Chondrocyte (in vitro differentiated cells): ENCODE measurements around the gene VDAC1. TPM values are rescaled to one million over a fixed set of nuclear protein-coding genes. Genes with fewer than 3 reads are reported as not detected.
A peak's percentile ranks its signal among the peaks of the same experiment; 100 is the strongest.

Experiments
- DNase-seq: peaks from one replicate; pipeline ENCODE4 v3.0.0; 2021; ENCODE audit warnings: mixed read lengths, low spot score
- H3K27ac Mint-ChIP-seq: one replicate; pipeline ENCODE4 v1.8.0; 2021; ENCODE audit warnings: mild to moderate bottlenecking, moderate library complexity, mixed read lengths; ENCODE audit not compliant: unreplicated experiment
- H3K27me3 Mint-ChIP-seq: 2 replicates; pipeline ENCODE4 v1.8.0; 2021; ENCODE audit warnings: low read depth, mixed read lengths
- H3K36me3 Mint-ChIP-seq: 2 replicates; pipeline ENCODE4 v1.8.0; 2021; ENCODE audit warnings: low read depth, mixed read lengths
- H3K4me1 Mint-ChIP-seq: 2 replicates; pipeline ENCODE4 v1.8.0; 2021; ENCODE audit warnings: low read depth, mild to moderate bottlenecking, mixed read lengths
- H3K4me3 Mint-ChIP-seq: one replicate; pipeline ENCODE4 v1.8.0; 2021; ENCODE audit warnings: mild to moderate bottlenecking, moderate library complexity, mixed read lengths; ENCODE audit not compliant: unreplicated experiment
- H3K9me3 Mint-ChIP-seq: 2 replicates; pipeline ENCODE4 v1.8.0; 2021; ENCODE audit warnings: low read depth, mixed read lengths
- CTCF ChIP-seq: fragments of 200-600 bp; sonication (generic); IDR thresholded peaks from 2 replicates; pipeline ENCODE4 v1.5.0; 2021; ENCODE audit warnings: antibody characterized with exemption, mild to moderate bottlenecking, moderate library complexity
- total RNA-seq: library from RNA; stranded (reverse); gene quantifications from 3 replicates; pipeline ENCODE4 v1.2.1, GENCODE V29; 2021

The VDAC1 gene
- total RNA-seq, 1 donor from 2014 or later: 138 TPM

DNA sequence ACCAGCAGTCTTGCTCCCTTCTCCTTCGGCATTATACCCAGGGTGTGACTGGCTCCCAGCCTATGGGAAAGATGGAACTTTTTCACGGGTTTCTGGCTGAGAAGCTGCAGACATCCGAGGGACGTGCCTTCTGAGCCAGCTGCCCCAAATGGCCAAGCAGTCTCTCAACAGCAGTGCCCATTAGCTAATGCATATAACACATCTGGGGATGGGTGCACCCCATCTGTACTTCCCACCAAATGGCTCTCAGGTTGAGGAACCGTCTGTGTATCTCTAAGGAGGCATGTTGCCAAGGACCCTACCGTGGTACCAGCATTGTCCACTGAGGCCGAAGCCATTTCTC is 61.3 kb downstream of the VDAC1 start:
- Mint-ChIP-seq H3K27me3 (no peaks in the 10 kb centered on the region), H3K4me1 (peaks cover 9% of the 10 kb centered on the region), H3K27ac (no peak overlapping the region), H3K4me3 (no peak overlapping the region), H3K36me3 (no peaks in the 10 kb centered on the region), H3K9me3 (no peaks in the 10 kb centered on the region)
- DNase-seq: no peak
- no peak for TF ChIP-seq CTCF

DNA sequence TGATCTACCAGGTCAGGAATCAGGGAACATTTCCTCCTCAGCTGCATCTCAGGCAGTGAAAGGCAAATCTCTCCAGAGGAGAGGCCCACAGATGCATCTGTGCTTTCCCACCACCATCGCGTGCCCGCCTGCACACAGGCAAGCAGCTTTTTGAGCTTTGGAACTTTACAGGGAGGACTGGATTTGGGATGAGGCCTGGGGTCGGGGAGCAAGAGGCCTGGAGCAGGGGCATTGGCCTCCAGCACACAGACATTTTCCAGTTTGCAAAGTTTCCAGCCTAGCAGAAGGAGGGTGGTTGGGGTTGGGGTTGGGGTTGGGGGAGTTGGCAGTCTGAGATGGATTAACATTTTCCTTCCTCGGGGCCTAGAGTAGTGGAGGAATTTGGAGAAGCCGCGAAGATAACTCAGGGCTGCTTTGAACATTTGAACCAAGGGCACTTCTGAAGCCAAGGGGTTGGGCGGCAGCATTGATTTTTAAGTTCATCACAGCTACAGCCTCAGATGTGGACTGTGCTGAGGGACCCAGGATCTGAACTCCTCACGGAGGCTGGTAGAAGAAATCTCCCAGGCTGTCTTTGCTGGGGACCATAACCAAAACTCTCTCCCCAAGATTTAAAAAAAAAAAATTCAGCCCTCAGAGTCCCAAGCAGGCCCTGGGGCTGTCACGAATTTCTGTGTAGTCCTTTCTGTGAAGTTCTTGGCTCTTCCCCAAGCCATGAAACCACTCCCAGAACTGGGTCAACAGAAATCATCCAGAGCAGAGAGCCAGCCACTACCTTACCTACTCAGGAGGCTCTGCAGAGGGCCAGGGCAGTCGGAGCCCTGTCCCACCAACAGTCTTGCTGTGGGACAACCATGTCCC is 61.9 kb downstream of the VDAC1 start:
- Mint-ChIP-seq H3K27me3 (no peaks in the 10 kb centered on the region), H3K27ac (peak overlapping the region; percentile 54), H3K36me3 (no peaks in the 10 kb centered on the region), H3K9me3 (no peaks in the 10 kb centered on the region), H3K4me3 (no peak overlapping the region), H3K4me1 (peaks cover 9% of the 10 kb centered on the region)
- no peak for TF ChIP-seq CTCF
- no peak for DNase-seq

DNA sequence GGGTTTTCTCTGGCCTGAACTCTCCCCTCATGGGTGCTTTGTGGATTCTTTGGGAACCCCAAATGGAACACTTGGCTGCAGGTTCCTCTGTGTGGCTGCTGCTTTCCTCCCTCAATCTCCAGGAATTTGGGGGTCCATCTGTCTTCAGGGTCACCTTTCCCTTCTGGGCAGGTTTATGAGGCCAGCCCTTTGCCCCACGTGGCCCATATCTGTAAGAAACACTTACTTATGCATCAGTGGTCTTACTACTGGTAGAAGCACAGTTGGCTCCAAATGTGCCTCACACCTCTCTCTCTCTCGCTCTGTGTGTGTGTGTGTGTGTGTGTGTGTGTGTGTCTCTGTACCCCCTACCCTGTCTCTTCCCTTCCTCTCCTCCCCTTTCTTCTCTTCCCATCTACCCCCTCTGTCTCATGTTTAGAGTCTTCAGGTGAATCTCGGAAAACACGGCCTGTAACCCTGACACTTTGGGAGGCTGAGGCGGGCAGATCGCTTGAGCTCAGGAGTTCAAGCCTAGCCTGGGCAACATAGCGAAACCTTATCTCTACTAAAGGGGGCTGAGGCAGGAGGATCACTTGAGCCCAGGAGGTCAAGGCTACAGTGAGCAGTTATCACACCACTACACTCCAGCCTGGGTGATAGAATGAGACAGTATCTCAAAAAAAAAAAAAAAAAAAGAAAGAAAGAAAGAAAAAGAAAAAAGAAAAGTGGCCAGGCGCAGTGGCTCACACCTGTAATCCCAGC is 63.1 kb downstream of the VDAC1 start:
- Mint-ChIP-seq H3K4me3 (no peak overlapping the region), H3K9me3 (no peaks in the 10 kb centered on the region), H3K27ac (no peak overlapping the region), H3K27me3 (no peaks in the 10 kb centered on the region), H3K4me1 (peaks cover 3% of the 10 kb centered on the region), H3K36me3 (no peaks in the 10 kb centered on the region)
- DNase-seq: no peak
- TF ChIP-seq CTCF: no peak

- no peaks in the 10 kb centered on the region for H3K9me3 Mint-ChIP-seq
- no peaks in the 10 kb centered on the region for H3K27me3 Mint-ChIP-seq
- TF ChIP-seq CTCF: no peak
- H3K4me3 Mint-ChIP-seq: no peak overlapping the region
- no peak for DNase-seq
- H3K4me1 Mint-ChIP-seq: peaks cover 3% of the 10 kb centered on the region
- no peaks in the 10 kb centered on the region for H3K36me3 Mint-ChIP-seq
- H3K27ac Mint-ChIP-seq: no peak overlapping the region
Observed at GRCh38 chr5:133939668-133940067, 65.1 kb downstream of the VDAC1 start.

GRCh38 chr5:133938929-133939328 is 65.8 kb downstream of the VDAC1 start:
- H3K36me3 Mint-ChIP-seq: no peaks in the 10 kb centered on the region
- TF ChIP-seq CTCF: no peak
- H3K9me3 Mint-ChIP-seq: no peaks in the 10 kb centered on the region
- H3K4me3 Mint-ChIP-seq: no peak overlapping the region
- DNase-seq: no peak
- no peak overlapping the region for H3K27ac Mint-ChIP-seq
- H3K4me1 Mint-ChIP-seq: peaks cover 3% of the 10 kb centered on the region
- H3K27me3 Mint-ChIP-seq: no peaks in the 10 kb centered on the region
